ENCODE results near the gene AQP3.
"Not testable (repeated sequence)": the region's sequence is repeated elsewhere in the genome, so short reads cannot be mapped to it uniquely, and the experiment has no call there.

The AQP3 gene

GRCh38 chr9:33429256-33429985 lies 18.0 kb downstream of the AQP3 start:
- Histone ChIP-seq H3K4me2 (ENCODE audit: insufficient read depth, low read length, poor library complexity, severe bottlenecking) (no peak overlapping the region), H3K27me3 (ENCODE audit: control insufficient read depth in 3 of 3, insufficient read depth in 3 of 3, low read depth in 1 of 3, low read length in 3 of 3) (peaks cover 0 to 7% (median 0%) of the 10 kb centered on the region in 3 experiments), H3K4ac (ENCODE audit: low read length) (no peak overlapping the region), H4K8ac (ENCODE audit: low read depth, low read length) (no peak overlapping the region), H3K79me1 (ENCODE audit: low read depth, low read length) (no peaks in the 10 kb centered on the region), H3K9me3 (replicated peaks in 1 of 2; ENCODE audit: control insufficient read depth in 2 of 2, insufficient read depth in 1 of 2, low read depth in 1 of 2, low read length in 2 of 2) (no peaks in the 10 kb centered on the region), H3K36me3 (replicated peaks in 1 of 2; ENCODE audit: control insufficient read depth in 2 of 2, insufficient read depth in 2 of 2, low read length in 2 of 2) (no peaks in the 10 kb centered on the region), H3K27ac (replicated peaks; ENCODE audit: low read length) (no peak overlapping the region), H3K4me3 (ENCODE audit: low read length in 2 of 2) (no peak overlapping the region), H2BK12ac (ENCODE audit: low read length) (no peak overlapping the region), H3K18ac (ENCODE audit: low read length) (no peak overlapping the region), H4K91ac (ENCODE audit: low read depth, low read length, poor library complexity) (no peak overlapping the region), H3K4me1 (ENCODE audit: control insufficient read depth in 2 of 2, insufficient read depth in 1 of 2, low read depth in 1 of 2, low read length in 2 of 2) (no peaks in the 10 kb centered on the region), H3K9ac (ENCODE audit: low read depth, low read length, poor library complexity) (no peak overlapping the region), H2AK5ac (ENCODE audit: low read depth, low read length) (no peak overlapping the region), H3K23ac (ENCODE audit: low read depth, low read length, poor library complexity) (no peak overlapping the region), H2BK120ac (ENCODE audit: low read depth, low read length) (no peak overlapping the region), H2BK15ac (ENCODE audit: low read length) (no peak overlapping the region), H2BK5ac (ENCODE audit: low read length) (no peak overlapping the region), H2AFZ (ENCODE audit: low read length) (no peak overlapping the region), H3K14ac (ENCODE audit: low read length) (no peak overlapping the region)
- no CpG with 5 or more reads among the region's 3 CpGs for WGBS, 2 donors (ENCODE audit: extremely low coverage in 2 of 2, insufficient read length in 2 of 2, insufficient replicate concordance in 1 of 2)
- no peak for DNase-seq (ENCODE audit: low spot score)

GRCh38 chr9:33426843-33427293 lies 20.5 kb downstream of the AQP3 start:
- H3K4ac ChIP-seq (ENCODE audit: low read length) = no peak overlapping the region
- no peak overlapping the region for H2BK120ac ChIP-seq (ENCODE audit: low read depth, low read length)
- H3K27ac ChIP-seq (replicated peaks; ENCODE audit: low read length) = no peak overlapping the region
- H2BK5ac ChIP-seq (ENCODE audit: low read length) = no peak overlapping the region
- H4K91ac ChIP-seq (ENCODE audit: low read depth, low read length, poor library complexity) = no peak overlapping the region
- no peaks in the 10 kb centered on the region for H3K4me1 ChIP-seq (ENCODE audit: control insufficient read depth in 2 of 2, insufficient read depth in 1 of 2, low read depth in 1 of 2, low read length in 2 of 2)
- no peak for DNase-seq (ENCODE audit: low spot score)
- H3K4me3 ChIP-seq (ENCODE audit: low read length in 2 of 2) = no peak overlapping the region
- H2AK5ac ChIP-seq (ENCODE audit: low read depth, low read length) = no peak overlapping the region
- no peak overlapping the region for H3K4me2 ChIP-seq (ENCODE audit: insufficient read depth, low read length, poor library complexity, severe bottlenecking)
- no peak overlapping the region for H4K8ac ChIP-seq (ENCODE audit: low read depth, low read length)
- no peak overlapping the region for H2BK12ac ChIP-seq (ENCODE audit: low read length)
- H3K18ac ChIP-seq (ENCODE audit: low read length) = no peak overlapping the region
- H3K27me3 ChIP-seq (ENCODE audit: control insufficient read depth in 3 of 3, insufficient read depth in 3 of 3, low read depth in 1 of 3, low read length in 3 of 3) = peaks cover 0 to 4% (median 0%) of the 10 kb centered on the region in 3 experiments
- H3K14ac ChIP-seq (ENCODE audit: low read length) = no peak overlapping the region
- H3K9ac ChIP-seq (ENCODE audit: low read depth, low read length, poor library complexity) = peak overlapping the region; percentile 17
- no peaks in the 10 kb centered on the region for H3K79me1 ChIP-seq (ENCODE audit: low read depth, low read length)
- WGBS, 2 donors (ENCODE audit: extremely low coverage in 2 of 2, insufficient read length in 2 of 2, insufficient replicate concordance in 1 of 2) = no CpG with 5 or more reads among the region's 7 CpGs
- no peaks in the 10 kb centered on the region for H3K36me3 ChIP-seq (replicated peaks in 1 of 2; ENCODE audit: control insufficient read depth in 2 of 2, insufficient read depth in 2 of 2, low read length in 2 of 2)
- no peaks in the 10 kb centered on the region for H3K9me3 ChIP-seq (replicated peaks in 1 of 2; ENCODE audit: control insufficient read depth in 2 of 2, insufficient read depth in 1 of 2, low read depth in 1 of 2, low read length in 2 of 2)
- H2AFZ ChIP-seq (ENCODE audit: low read length) = no peak overlapping the region
- no peak overlapping the region for H3K23ac ChIP-seq (ENCODE audit: low read depth, low read length, poor library complexity)
- no peak overlapping the region for H2BK15ac ChIP-seq (ENCODE audit: low read length)

DNA sequence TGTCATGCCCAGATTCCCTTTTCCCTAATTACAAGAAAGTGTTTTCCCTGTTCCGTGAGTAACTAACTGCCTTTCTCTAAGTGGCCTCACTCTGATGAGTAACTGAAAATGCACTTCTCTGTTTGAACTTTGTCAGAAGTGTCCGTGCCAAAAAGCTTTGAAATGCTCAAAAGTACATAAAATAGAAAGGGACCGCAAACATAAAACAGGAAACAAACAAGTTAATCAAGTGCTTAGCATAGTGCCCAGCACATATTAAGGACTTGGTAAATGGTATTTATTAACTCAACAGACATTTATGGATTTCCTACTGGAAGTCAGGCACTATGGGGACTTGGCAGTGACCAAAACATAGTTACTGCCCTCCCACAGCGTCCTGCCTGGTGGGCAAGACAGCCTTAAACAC lies 22.3 kb downstream of the AQP3 start:
- Histone ChIP-seq H3K4me1 (ENCODE audit: control insufficient read depth in 2 of 2, insufficient read depth in 1 of 2, low read depth in 1 of 2, low read length in 2 of 2) (no peaks in the 10 kb centered on the region), H2AFZ (ENCODE audit: low read length) (no peak overlapping the region), H3K27me3 (ENCODE audit: control insufficient read depth in 3 of 3, insufficient read depth in 3 of 3, low read depth in 1 of 3, low read length in 3 of 3) (no peaks in the 10 kb centered on the region), H3K18ac (ENCODE audit: low read length) (no peak overlapping the region), H4K8ac (ENCODE audit: low read depth, low read length) (no peak overlapping the region), H3K9me3 (replicated peaks in 1 of 2; ENCODE audit: control insufficient read depth in 2 of 2, insufficient read depth in 1 of 2, low read depth in 1 of 2, low read length in 2 of 2) (no peaks in the 10 kb centered on the region), H4K91ac (ENCODE audit: low read depth, low read length, poor library complexity) (no peak overlapping the region), H2BK12ac (ENCODE audit: low read length) (no peak overlapping the region), H3K27ac (replicated peaks; ENCODE audit: low read length) (no peak overlapping the region), H3K4me2 (ENCODE audit: insufficient read depth, low read length, poor library complexity, severe bottlenecking) (no peak overlapping the region), H2AK5ac (ENCODE audit: low read depth, low read length) (no peak overlapping the region), H3K36me3 (replicated peaks in 1 of 2; ENCODE audit: control insufficient read depth in 2 of 2, insufficient read depth in 2 of 2, low read length in 2 of 2) (no peaks in the 10 kb centered on the region), H2BK120ac (ENCODE audit: low read depth, low read length) (no peak overlapping the region), H2BK15ac (ENCODE audit: low read length) (no peak overlapping the region), H2BK5ac (ENCODE audit: low read length) (no peak overlapping the region), H3K9ac (ENCODE audit: low read depth, low read length, poor library complexity) (no peak overlapping the region), H3K23ac (ENCODE audit: low read depth, low read length, poor library complexity) (no peak overlapping the region), H3K79me1 (ENCODE audit: low read depth, low read length) (no peaks in the 10 kb centered on the region), H3K14ac (ENCODE audit: low read length) (no peak overlapping the region), H3K4ac (ENCODE audit: low read length) (no peak overlapping the region), H3K4me3 (ENCODE audit: low read length in 2 of 2) (no peak overlapping the region)
- no peak for DNase-seq (ENCODE audit: low spot score)
- WGBS, 2 donors (ENCODE audit: extremely low coverage in 2 of 2, insufficient read length in 2 of 2, insufficient replicate concordance in 1 of 2) = no CpG with 5 or more reads among the region's 4 CpGs

DNA sequence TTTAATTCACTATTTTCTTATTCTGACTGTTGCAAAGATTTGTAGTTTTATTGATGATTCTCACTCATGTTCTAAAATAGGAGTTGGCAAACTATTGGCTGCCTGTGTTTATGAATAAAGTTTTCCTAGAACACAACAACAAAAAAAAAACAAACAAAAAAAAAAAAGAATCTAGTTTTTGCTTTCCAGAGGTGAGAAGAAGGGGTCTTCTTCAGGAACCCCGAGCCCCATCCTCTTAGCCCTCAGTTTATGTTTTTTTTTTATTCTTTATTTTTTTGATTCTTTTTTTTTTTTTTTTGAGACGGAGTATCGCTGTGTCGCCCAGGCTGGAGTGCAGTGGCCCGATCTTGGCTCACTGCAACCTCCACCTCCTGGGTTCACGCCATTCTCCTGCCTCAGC lies 22.9 kb downstream of the AQP3 start:
- not testable (repeated sequence) for DNase-seq (ENCODE audit: low spot score); H2AFZ ChIP-seq (ENCODE audit: low read length); H3K9ac ChIP-seq (ENCODE audit: low read depth, low read length, poor library complexity); H3K4me2 ChIP-seq (ENCODE audit: insufficient read depth, low read length, poor library complexity, severe bottlenecking); H2BK5ac ChIP-seq (ENCODE audit: low read length); H2AK5ac ChIP-seq (ENCODE audit: low read depth, low read length); H3K18ac ChIP-seq (ENCODE audit: low read length); H2BK120ac ChIP-seq (ENCODE audit: low read depth, low read length); H3K79me1 ChIP-seq (ENCODE audit: low read depth, low read length); H3K9me3 ChIP-seq (replicated peaks in 1 of 2; ENCODE audit: control insufficient read depth in 2 of 2, insufficient read depth in 1 of 2, low read depth in 1 of 2, low read length in 2 of 2); H3K4ac ChIP-seq (ENCODE audit: low read length); H4K8ac ChIP-seq (ENCODE audit: low read depth, low read length); H3K14ac ChIP-seq (ENCODE audit: low read length); H2BK15ac ChIP-seq (ENCODE audit: low read length); H3K27me3 ChIP-seq (ENCODE audit: control insufficient read depth in 3 of 3, insufficient read depth in 3 of 3, low read depth in 1 of 3, low read length in 3 of 3); H3K23ac ChIP-seq (ENCODE audit: low read depth, low read length, poor library complexity); H3K4me1 ChIP-seq (ENCODE audit: control insufficient read depth in 2 of 2, insufficient read depth in 1 of 2, low read depth in 1 of 2, low read length in 2 of 2); H3K27ac ChIP-seq (replicated peaks; ENCODE audit: low read length); H2BK12ac ChIP-seq (ENCODE audit: low read length); H4K91ac ChIP-seq (ENCODE audit: low read depth, low read length, poor library complexity); H3K36me3 ChIP-seq (replicated peaks in 1 of 2; ENCODE audit: control insufficient read depth in 2 of 2, insufficient read depth in 2 of 2, low read length in 2 of 2); H3K4me3 ChIP-seq (ENCODE audit: low read length in 2 of 2)
- WGBS, 2 donors (ENCODE audit: extremely low coverage in 2 of 2, insufficient read length in 2 of 2, insufficient replicate concordance in 1 of 2) = no CpG with 5 or more reads among the region's 6 CpGs

Data from neuronal stem cell (in vitro differentiated cells).